GM18505 (cell line): ENCODE results near the gene GMCL2.
A peak's percentile ranks its signal among the peaks of the same experiment; 100 is the strongest.
"Not testable (repeated sequence)": the region's sequence is repeated elsewhere in the genome, so short reads cannot be mapped to it uniquely, and the experiment has no call there.

ENCODE experiments used
- ATAC-seq: cut with Tn5 transposase; IDR thresholded peaks from one replicate; pipeline ENCODE4 v1.9.1; 2021; ENCODE audit not compliant: unreplicated experiment
- POLR2A ChIP-seq: IDR thresholded peaks from 4 replicates; pipeline ENCODE4 v1.6.1; 2011; ENCODE audit warnings: borderline replicate concordance; ENCODE audit not compliant: insufficient read depth, insufficient read length; ENCODE audit errors: extremely low read depth

Gene GMCL2

DNA sequence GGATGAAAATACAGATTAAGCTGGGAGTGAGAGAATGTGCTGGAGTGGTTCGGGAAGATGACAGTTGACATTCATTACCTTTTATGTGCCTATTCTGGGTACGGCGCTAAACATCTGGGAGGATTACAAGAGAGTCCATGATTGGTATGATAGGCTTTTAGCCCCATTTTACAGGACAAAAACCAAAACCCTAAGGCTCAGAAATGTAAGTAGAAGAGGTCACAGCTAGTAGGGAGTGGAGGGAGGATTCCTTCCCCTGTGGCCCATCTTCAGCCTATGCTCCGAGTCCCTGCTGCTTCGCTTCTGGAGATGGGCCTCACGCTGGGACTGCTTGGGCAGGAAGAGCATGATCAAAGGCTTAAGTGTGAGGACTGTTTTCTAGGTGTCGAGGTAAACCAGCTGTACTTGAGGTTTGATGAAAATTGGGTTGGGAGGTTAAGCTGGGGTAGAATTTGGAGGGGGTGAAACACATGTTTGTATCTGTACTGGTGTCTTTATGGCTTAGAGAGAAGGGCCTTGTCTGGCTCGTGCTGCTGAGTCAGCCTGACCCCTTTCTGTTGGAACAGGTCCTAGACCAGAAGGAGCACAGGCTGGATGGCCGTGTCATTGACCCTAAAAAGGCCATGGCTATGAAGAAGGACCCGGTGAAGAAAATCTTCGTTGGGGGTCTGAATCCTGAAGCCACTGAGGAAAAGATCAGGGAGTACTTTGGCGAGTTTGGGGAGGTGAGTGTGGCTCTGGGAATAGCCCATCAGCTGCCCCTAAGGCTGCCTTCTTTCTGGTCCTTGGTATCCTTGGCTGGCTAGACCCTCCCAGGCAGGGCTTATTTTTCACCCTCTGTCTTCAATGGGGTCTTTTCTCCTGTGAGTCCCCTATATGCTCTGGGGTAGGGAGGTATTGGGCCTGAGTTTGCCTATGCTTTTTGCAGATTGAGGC, 19.3 kb upstream of the GMCL2 start:
- TF ChIP-seq POLR2A: no peak
- no peak for ATAC-seq

DNA sequence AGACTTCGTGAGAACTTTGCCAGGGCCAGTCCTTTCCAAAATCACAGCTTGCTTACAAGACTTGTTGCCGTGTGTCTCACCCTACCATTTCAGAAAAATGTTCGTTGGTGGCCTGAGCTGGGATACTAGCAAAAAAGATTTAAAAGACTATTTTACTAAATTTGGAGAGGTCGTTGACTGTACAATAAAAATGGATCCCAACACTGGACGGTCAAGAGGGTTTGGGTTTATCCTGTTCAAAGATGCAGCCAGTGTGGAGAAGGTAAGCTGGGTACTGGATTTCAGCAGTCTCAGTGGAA, 18.5 kb upstream of the GMCL2 start:
- no peak for ATAC-seq
- TF ChIP-seq POLR2A: no peak

DNA sequence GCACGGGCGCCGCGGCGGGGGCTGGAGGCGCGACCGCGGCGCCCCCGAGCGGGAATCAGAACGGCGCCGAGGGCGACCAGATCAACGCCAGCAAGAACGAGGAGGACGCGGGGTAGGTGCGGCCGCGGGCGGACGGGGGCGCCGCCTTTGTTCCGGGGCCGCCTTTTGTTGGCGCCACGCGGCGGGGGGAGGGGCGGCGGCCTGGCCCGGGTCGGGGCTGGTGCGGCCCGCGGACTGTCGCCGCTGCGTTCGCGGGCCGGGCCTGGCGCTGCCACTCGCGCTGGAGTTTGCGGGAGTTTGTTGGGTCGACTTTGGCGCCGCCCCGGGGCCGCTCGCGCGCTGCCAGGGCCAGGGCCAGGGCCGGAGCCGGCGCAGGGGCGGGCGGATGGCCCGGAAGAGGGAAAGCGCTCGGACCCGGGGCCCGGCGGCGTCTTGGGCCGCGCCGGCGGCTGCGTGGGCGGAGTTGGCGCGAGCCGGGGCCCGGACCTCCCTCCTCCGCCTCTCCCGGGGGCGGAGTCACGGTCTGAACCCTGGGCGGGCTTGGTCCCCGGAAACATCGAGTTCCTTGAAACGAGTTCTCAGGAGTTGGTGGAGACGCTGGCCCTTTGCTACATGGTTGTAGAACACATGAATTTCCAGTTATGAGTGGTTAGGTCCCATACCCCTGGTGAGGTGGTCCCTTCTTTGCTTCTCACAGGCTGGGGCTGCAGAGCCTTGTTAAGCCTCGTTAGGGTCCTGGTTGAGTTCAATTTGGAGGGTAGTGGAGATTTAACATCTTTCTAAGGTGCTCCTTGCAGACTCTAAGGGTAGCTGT, 18.0 kb upstream of the GMCL2 start:
- ATAC-seq: peak; percentile 54
- TF ChIP-seq POLR2A: no peak

DNA sequence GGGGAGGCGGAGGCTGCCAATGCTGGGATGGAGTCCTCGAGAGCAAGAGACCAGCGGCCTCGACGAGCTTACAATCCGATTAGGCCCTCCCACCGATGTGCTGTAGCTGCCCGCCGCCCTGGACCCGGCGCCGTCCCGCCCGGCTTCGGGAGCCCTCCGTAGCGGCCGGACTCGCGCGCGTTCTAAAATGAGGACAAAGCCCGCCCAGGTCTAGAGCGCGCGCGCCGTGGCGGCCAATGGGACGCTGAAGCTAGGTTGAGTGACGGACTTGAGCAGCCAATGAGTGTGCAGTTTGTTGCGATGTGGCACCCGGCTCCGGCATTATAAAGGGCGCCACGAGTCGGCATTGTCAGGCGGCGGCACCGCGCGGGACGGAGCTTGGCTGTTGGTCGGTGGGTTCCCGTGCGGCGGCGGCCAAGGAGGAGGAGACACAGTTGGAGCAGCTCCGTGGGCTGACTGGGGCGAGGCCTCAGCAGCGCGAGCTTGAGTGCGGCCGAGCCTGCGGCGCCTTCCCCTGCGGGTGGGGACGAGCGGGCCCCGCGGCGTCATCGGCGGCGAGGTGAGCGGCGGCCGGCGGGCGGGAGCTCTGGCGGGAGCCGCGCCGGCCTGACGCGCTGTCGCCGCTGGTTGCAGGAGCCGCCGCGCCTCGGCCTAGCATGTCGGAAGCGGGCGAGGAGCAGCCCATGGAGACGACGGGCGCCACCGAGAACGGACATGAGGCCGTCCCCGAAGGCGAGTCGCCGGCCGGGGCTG, 17.2 kb upstream of the GMCL2 start, which contains the start of gene HNRNPAB:
Gene HNRNPAB, plus strand, starts transcription at position 352 of the 753 bp plus-strand sequence. Its CDS starts 305 bp downstream, at position 657.
- ATAC-seq: peak; percentile 76
- TF ChIP-seq POLR2A: peak; percentile 100

DNA sequence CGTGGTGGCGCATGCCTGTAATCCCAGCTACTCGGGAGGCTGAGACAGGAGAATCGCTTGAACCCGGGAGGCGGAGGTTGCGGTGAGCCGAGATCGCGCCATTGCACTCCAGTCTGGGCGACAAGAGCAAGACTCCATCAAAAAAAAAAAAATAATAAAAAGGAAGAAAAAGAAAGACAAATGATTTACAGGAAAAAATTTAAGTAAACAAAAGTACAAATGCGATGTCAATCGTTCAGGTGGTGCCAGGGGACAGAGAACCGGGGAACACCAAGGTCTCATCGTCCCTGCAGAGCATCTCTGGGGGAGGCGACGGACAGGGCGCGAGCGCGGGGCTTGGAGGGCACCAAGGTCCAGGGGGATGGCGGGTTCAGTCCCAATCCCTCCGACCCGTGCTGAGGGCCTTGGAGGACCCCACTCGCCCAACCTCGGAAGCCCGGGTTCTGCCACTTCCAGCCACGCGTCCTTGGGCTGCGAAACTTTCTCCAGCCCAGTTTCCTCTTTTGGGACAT, 16.6 kb upstream of the GMCL2 start:
- no peak for TF ChIP-seq POLR2A
- ATAC-seq: peak; percentile 1

DNA sequence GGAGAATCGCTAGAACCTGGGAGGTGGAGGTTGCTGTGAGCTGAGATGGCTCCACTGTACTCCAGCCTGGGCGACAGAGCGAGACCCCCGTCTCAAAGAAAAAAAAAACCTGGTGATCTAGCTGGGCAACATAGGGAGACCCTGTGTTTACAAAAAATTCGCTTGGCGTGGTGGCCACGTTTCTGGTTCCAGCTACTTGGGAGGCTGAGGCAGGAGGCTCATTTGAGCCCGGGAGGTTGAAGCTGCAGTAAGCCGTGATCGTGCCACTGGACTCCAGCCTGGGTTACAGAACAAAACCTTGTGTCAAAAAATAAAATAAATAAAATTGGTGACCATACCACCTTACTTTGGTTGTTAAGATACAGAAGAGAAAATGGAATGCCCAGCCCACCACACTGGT, 15.4 kb upstream of the GMCL2 start:
- no peak for ATAC-seq
- no peak for TF ChIP-seq POLR2A

DNA sequence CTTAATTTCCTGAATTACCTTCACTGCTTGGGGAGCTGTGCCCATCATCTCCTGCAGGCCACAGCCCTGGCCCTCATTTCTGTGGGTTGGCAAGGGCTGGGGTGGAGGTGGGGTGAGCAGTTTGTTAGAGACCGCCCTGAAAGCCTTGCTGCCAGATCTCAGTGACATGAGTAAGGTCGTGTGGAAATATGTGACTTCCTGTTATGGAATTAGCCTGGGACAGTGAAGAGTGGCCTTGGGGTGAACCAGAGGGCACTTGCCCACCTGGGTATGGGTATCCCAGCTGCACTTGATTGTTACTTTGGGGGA, 14.7 kb upstream of the GMCL2 start:
- no peak for TF ChIP-seq POLR2A
- no peak for ATAC-seq

DNA sequence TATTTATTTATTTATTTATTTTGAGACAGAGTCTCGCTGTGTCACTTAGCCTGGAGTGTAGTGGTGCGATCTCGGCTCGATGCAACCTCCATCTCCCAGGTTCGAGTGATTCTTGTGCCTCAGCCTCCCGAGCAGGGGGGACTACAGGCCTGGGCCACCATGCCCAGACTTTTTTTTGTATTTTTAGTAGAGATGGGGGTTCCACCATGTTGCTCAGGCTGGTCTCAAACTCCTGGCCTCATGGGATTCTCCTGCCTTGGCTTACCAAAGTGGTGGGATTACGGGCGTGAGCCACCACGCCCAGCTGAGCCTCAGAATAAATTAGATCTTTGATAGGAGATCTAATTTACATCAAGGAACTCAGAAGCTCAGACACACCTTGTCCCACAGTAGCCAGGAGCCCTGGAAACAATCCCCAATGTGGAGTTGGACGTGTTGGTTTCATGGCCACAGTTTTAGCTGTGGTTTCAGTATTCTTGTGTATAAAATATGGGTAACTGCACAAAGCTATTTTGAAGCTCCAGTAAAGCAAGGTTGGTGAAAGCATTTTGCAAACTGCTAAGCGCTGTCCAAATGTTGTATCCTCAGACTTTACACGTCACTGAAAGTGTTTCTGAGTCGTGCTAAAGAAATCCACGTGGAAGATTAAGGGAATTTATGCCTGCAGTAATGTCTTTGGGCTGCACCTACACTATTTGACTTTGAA, 14.2 kb upstream of the GMCL2 start:
- ATAC-seq: no peak
- TF ChIP-seq POLR2A: no peak

DNA sequence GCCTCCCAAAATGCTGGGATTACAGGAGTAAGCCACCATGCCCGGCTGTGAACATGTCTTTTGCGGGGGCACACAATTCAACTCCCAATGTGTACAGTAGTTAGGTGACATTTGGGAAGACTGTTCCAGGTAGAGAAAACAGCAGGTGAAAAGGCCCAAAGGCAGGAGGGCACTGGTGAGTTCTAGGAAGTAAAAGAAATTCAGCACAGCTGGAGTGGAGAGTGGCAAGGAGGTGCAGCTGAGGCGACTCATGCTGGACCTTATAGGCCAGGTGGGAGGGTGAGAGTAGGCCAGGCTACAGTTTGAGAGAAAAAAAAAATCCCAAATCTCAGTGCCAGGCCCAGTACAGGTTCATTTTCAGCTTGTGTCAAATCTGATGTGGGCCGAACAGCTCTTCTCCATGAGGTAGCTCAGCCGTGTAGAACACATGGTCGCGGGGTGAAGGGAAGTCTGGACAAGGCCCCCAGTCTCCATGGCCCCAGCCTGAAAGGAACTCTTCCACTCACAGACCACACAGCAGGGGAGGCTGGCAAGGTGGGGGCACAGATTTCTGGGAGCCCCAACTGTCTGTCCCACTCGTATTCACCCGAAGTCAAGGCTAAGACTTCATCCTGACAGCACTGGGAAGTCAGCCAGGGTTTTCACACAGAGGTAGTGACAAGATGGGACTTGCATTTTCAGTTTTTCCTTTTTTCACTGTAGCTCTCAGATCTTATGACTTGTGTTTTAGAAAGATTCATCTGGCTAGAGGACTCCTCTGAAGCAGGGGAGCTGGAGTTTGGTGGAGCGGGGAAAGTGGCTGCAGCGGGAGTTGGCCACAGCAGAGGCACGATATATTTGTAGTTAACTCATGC, 12.6 kb upstream of the GMCL2 start:
- no peak for ATAC-seq
- TF ChIP-seq POLR2A: no peak

DNA sequence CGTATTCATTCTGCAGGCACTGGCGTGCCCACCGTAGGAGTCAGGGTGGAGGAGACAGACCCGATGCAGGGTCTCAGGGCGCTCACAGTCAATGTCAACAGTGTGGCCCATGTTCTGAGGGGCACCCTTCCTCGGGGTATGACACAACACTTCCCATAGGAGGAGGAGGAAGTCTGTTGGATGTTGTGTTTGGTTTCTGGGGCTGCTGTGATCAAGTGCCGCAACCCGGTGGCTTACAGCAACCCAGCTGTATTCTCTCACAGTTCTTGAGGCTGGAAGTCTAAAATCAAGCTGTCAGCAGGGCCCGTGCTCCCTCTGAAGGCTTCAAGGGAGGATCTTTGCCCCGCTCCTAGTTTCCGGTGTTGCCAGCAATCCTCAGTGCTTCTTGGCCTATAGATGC, 11.5 kb upstream of the GMCL2 start:
- no peak for ATAC-seq
- TF ChIP-seq POLR2A: no peak

DNA sequence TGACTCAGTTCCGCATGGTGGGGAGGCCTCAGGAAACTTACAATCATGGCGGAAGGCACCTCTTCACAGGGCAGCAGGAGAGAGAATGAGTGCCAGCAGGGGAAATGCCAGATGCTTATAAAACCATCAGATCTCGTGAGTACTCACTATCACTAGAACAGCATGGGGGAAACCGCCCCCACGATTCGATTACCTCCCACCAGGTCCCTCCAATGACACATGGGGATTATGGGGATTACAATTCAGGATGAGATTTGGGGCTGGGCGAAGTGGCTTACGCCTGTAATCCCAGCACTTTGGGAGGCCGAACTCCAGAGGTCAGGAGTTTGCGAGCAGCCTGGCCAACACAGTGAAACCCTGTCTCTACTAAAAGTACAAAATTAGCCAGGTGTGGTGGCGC, 11.0 kb upstream of the GMCL2 start:
- not testable (repeated sequence) for ATAC-seq

DNA sequence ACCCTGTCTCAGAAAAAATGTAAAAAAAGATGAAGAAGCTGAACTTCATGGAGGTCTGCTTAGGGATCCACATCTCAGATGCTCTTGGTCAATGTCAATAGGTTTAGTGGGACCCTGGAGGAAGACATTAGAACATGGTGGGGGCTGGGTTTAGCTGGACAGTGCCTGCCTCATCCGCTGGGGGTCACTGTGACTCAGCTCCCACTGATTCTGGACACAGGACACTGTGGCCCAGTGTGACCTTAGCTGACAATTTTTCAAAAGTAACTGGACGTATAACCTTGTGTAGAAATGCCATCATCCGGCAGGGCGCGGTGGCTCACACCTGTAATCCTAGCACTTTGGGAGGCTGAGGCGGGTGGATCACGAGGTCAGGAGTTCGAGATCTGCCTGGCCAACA, 9.8 kb upstream of the GMCL2 start:
- no peak for ATAC-seq
- no peak for TF ChIP-seq POLR2A

DNA sequence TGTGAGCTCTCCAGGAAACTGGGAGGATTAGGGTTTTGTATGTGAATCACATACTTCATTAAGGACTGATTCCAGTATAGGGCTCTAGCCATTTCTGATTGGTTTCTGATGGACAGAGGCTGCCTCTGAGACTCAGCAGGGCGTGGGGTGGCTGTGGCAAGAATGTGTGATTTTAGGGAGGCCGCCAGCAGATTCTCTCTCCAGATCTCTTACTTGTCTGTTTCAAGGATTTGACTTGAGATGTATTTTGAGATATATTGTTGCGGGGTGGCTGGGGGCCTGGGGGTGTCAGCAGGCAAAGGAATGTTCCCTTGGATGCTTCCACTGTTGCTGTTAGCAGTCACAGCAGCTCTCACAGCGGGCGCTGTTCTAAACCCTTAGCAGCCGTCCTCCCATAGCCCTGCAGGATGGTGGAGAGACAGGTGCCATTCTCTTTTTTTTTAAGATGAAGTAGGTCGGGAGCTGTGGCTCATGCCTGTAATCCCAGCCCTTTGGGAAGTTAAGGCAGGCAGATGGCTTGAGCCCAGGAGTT, 9.2 kb upstream of the GMCL2 start:
- ATAC-seq: no peak
- no peak for TF ChIP-seq POLR2A
